IMR-90 (cell line): Measurements from ENCODE around the gene PPP2R5B.

ENCODE experiments used
- BHLHE40 ChIP-seq: fragments of 150-350 bp; IDR thresholded peaks from 2 replicates; pipeline ENCODE4 v1.6.1; 2016; ENCODE audit warnings: mild to moderate bottlenecking, low read depth, low read length
- NFE2L2 ChIP-seq: fragments of 150-350 bp; IDR thresholded peaks from 2 replicates; pipeline ENCODE4 v1.6.1; 2016; ENCODE audit warnings: low read depth, mild to moderate bottlenecking, low read length
- POLR2A ChIP-seq: IDR thresholded peaks from 2 replicates; pipeline ENCODE4 v1.6.1; 2012; ENCODE audit warnings: mild to moderate bottlenecking, low read depth, low read length
- RAD21 ChIP-seq: IDR thresholded peaks from 2 replicates; pipeline ENCODE4 v1.6.1; 2012; ENCODE audit warnings: low read length, improper control_type of control experiment
- TF ChIP-seq, protein P1 (sequence below): conservative IDR thresholded peaks from 2 replicates; pipeline ENCODE4 v1.5.1; 2012; ENCODE audit warnings: mild to moderate bottlenecking, low read depth, low read length, improper control_type of control experiment
- TF ChIP-seq, protein P2 (sequence below): fragments of 150-350 bp; IDR thresholded peaks from 2 replicates; pipeline ENCODE4 v1.6.1; 2017; ENCODE audit warnings: mild to moderate bottlenecking, antibody characterized with exemption, low read length, low read depth

DNA sequence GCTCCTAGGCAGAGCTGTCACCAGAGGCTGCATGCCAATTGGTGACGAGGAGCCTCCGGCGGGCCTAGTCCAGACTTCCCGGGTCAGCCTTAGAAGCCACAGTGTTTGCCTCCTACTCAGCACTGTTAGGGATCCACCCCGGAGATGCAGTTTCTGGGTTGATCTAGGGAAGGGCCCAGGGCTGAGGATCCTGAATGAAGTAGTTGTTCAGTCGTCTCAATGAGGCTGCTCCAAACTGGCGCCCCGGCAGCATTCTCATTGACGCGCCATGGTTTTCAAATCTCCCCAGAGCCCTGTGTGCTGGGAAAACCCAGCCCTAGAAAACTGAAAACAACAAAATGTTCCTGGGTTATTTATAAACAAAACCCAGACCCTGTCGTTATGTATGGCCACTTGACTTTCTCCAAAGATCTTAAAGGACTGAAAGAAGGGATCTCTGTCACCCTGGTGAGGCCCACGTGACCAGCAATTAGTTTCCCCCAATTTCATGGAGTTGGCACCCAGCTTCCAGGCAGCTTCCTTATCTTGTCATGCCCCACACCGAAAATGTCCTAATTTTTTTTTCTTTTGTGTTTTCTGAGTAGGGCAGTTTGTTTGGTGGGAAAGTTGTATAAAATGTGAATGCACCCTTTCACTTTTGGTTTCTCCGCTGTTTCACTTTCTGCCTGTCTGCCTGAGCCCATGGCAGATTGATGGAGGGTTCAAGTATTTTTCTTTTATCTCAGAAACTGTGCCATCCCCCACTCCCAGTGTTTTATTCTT lies 44.1 kb upstream of the PPP2R5B start:
- TF ChIP-seq, protein P1, sequence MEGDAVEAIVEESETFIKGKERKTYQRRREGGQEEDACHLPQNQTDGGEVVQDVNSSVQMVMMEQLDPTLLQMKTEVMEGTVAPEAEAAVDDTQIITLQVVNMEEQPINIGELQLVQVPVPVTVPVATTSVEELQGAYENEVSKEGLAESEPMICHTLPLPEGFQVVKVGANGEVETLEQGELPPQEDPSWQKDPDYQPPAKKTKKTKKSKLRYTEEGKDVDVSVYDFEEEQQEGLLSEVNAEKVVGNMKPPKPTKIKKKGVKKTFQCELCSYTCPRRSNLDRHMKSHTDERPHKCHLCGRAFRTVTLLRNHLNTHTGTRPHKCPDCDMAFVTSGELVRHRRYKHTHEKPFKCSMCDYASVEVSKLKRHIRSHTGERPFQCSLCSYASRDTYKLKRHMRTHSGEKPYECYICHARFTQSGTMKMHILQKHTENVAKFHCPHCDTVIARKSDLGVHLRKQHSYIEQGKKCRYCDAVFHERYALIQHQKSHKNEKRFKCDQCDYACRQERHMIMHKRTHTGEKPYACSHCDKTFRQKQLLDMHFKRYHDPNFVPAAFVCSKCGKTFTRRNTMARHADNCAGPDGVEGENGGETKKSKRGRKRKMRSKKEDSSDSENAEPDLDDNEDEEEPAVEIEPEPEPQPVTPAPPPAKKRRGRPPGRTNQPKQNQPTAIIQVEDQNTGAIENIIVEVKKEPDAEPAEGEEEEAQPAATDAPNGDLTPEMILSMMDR, result no peak
- TF ChIP-seq BHLHE40 (no peak), RAD21 (no peak), NFE2L2 (no peak), POLR2A (no peak)
- TF ChIP-seq, protein P2, sequence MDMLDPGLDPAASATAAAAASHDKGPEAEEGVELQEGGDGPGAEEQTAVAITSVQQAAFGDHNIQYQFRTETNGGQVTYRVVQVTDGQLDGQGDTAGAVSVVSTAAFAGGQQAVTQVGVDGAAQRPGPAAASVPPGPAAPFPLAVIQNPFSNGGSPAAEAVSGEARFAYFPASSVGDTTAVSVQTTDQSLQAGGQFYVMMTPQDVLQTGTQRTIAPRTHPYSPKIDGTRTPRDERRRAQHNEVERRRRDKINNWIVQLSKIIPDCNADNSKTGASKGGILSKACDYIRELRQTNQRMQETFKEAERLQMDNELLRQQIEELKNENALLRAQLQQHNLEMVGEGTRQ, result no peak
